RPMI8226 (cell line): Measurements from ENCODE around the gene NPW.

Experiments
- DNase-seq: peaks from one replicate; pipeline ENCODE4 v3.0.0-alpha.2; 2015

NPW gene

GRCh38 chr16:2037115-2037514, 17.5 kb downstream of the NPW start:
- no peak for DNase-seq

GRCh38 chr16:2037647-2038381, 18.2 kb downstream of the NPW start:
- no peak for DNase-seq

DNA sequence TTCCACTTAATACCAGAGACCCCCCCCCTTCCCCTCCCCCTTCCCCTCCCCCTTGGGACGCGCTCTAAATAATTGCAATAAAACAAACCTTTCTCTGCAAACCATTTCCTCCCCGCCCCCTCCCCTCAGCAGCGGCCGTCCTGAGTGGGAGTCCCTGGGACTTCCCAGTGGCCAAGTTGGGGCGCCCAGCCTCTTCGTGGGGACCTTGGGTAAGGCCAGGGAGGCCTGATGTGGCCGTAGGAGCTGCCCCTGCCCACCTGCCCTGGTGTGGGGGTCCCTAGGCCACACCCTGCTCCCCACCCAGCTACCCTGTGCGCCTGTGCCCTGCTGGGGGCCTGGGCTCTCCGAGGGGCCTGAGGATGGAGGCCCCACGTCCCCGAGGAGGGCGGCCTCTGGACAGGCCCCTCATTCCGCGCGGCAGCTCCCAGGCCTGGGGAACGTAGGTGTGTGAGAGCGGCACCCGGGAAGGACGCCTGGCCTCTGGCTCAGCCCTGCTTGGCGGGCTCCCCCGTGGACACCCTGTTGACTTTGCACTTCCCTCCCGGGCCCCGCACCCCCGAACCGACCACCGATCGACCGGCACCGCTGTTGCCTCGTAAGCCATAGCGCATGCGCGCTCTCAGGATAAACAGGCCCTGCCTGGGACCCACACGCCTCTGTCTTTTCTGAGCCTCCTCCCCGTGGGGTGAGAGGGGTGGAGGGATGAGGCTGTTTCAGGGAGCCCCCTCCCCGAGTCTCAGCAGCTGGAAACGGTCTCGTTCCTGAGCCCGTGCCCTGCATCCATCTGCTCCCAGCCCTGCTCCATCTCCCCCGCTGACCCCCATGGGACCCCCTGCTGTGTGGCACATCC, 19.0 kb downstream of the NPW start:
- DNase-seq: no peak

DNA sequence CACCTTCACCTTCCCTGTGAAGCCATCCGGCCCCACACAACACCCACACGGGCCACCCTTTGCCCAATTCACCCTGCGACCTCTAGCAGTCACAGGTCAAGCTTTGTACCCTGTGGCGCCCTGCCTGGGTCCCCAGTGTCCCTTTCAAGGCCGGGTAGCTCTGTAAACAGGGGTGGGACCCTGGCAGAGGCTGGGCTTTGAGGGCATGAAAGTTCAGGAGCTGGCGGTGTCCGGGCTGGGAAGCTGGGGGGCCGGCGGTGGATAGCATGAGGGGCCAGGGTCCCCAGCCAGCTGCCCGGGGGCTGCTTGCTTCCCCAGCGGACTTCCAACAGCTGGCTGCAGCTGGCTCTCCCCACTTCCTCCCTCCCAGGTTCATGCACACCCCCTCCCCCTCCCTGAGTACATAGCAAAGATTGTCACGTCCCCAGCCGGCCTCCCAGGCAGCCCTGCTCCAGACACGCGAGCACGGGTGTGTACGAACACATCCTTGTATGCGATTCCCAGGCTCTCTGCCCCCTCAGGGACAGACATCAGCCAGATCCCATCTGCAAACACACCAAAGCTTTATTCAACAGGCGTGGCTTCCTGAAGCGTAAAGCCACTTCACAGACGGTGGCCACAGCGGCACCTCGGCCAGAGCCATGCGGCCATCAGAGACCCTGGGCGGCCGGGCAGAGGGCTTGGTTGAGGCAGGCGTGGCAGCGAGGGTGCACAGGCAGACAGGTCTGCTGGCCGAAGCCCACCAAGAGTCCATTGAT, 19.9 kb downstream of the NPW start:
- no peak for DNase-seq

- no peak for DNase-seq
These were observed 20.6 kb downstream of the NPW start for GRCh38 chr16:2040041-2040786.

DNA sequence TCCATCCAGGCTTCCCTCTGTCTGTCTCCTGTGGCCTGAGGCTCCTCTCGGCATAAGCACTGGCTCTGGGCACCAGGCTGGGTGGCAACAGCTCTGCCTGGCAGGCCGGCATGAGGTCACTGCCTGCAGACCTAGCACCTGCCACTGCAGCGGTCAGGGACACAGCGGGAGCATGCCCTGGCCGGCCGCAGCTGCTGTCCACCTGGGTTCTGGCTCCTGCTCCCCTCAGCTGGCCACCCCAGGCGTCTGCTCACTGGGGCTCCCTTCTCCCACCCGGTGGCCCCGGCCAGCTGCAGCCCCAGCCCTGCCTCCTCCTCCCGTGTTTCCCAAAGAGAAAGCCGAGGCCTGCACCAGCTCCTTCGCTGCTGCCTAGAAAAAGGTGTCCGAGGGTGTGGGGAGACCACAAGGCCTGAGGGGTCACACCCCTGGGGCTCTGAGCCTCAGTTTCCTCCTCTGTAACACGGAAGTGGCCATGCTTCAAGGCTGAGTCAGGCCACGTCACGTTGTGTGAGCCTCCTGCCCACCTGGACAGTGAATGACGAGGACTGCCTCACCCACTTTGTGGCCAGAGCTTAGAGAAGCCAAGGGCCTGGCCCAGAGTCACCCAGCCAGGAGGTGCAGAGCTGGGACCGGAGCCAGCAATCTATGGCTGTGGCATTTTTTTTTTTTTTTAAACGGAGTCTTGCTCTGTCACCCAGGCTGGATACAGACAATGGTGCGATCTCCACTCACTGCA, 21.4 kb downstream of the NPW start:
- no peak for DNase-seq

- DNase-seq: no peak
These were observed 22.8 kb downstream of the NPW start for GRCh38 chr16:2042171-2042985.

- DNase-seq: no peak
These were observed 23.5 kb downstream of the NPW start for GRCh38 chr16:2042986-2043666.

DNA sequence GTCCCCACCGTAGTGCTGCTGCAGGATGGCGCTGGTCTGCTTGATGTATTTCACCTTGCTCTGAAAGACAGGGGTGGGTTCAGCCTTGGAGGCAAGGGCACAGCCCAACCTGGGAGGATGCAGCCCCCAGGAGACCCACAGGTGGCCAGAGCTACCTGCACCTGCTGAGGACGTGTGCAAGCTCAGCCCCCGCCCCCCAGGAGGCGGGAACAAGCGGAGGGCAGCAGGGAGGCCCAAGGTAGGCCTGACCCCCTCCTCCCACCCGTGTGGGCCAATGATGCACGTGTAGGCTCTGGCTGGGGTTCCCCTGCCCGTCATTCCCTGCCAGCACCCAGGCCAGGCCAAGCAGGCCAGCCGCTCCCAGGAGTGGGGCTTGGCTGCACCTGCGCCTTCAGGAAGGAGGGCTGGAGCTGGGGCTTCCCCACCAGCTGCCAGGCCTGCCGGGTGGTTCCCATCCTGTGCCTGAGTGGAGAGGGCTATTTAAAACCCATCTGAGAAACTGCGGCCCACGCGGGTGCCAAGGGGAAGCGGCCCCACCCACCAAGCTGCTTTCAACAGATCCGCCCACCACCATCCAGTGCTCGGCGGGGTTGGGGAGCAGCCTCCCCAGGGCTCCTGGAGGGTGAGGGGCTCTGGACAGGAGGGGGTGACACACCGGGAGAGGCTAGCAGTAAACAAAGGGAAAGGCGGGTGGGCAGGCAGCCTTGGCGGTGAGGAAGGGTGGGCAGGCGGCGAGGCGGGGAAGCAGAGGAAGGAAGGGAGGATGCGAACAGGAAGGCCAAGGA, 24.3 kb downstream of the NPW start:
- no peak for DNase-seq

- no peak for DNase-seq
These were observed 25.0 kb downstream of the NPW start for GRCh38 chr16:2044541-2044940.

DNA sequence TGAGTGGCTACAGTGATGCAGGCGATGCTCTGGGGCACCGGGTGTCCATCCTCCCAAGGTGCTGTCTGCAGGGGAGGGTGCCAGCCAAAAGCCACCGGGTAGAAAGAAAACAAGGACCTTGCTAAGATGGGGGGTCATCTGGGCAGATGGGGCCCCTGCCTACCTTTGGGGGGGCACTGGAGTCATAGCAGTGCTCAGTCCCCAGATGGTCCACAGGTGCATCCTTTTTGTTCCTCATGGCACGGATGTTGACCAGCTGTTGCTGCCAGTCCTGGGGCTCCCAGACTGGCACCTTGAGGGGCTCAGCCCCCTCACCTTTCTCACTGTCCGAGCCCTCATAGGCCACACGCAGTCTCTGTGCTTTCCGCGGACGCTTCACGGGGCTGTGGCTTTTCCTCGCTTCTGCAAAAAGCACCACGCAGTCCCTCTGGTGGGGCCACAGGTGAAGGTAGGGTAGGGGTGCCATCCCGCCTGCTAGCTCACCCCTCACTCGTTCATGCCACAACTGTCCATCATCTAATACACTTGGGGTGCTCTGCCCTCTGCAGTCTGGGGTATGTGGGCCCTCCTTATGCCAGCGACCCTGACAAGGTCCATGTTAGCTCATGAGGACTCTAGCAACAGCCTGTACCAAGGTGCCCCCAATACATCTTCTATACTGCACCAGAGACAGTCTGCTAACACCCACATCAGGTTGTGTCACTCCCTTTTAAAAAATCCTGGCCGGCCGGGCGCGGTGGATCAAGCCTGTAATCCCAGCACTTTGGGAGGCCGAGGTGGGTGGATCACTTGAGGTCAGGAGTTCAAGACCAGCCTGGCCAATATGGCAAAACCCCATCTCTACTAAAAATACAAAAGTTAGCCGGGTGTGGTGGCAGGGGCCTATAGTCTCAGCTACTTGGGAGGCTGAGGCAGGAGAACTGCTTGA, 26.6 kb downstream of the NPW start:
- no peak for DNase-seq

GRCh38 chr16:2046893-2047329, 27.3 kb downstream of the NPW start:
- DNase-seq: no peak

DNA sequence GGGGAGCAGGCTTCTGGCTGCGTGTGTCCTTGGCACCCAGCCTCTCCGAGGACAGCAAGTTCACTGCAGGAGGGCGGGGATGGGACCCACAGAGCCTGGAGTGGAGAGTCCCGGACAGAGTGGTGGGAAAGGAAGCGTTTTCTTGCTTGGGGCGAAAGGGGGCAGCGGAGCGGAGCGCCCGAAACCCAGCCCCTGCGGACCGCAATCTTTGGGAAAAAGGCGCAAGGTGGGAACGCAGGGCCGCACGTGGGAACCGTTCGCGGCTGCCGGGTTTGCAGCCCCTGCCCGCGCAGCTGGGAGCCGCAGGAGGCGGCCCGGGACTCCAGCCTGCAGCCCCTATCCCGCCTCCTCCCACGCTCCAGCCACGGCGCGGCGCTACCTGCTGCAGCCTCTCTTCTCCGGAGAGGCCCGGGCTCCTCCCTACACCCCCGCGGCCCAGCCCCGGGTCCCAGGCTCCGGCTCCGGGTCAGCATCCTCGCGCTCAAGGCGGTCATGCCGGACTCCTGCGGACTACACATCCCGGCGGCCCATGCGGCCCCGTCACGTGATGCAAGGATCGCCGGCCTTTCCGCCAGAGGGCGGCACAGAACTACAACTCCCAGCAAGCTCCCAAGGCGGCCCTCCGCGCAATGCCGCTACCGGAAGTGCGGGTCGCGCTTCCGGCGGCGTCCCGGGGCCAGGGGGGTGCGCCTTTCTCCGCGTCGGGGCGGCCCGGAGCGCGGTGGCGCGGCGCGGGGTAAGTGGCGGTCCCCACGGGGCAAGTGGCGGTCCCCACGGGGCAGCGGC, 27.9 kb downstream of the NPW start, which contains the start of the genes NTHL1 and TSC2:
Gene NTHL1 (minus strand): TSS at position 505 of the 786 bp plus-strand sequence. CDS start 11 bp downstream, at position 494.
Gene TSC2 (plus strand): TSS at position 656 of the 786 bp plus-strand sequence. CDS start 631 bp downstream, outside the sequence.
- peak; percentile 99 for DNase-seq

DNA sequence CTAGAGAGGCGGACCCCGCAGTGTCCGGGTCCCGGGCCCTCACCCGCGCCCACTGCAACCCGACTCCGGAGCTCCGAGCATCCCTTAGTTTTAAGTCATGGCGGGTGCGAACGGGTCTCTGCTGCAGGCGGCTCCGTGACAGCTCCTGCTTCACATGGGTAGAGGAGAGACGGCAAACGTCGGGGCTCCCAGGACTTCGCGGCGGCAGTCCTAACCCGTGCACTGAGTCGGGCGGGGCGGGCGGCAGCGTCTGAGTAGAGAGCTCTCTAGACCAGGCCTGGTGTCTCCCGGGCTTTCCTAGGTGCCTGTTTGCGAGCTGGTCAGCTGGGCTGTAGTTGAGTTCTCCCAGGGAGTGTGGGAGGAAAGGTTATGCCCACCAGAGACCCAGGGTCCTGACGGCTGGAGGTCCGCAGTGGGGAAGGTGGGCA, 28.5 kb downstream of the NPW start:
- peak; percentile 39 for DNase-seq

GRCh38 chr16:2053211-2053610, 33.6 kb downstream of the NPW start:
- no peak for DNase-seq

GRCh38 chr16:2053897-2054296, 34.3 kb downstream of the NPW start:
- DNase-seq: no peak

DNA sequence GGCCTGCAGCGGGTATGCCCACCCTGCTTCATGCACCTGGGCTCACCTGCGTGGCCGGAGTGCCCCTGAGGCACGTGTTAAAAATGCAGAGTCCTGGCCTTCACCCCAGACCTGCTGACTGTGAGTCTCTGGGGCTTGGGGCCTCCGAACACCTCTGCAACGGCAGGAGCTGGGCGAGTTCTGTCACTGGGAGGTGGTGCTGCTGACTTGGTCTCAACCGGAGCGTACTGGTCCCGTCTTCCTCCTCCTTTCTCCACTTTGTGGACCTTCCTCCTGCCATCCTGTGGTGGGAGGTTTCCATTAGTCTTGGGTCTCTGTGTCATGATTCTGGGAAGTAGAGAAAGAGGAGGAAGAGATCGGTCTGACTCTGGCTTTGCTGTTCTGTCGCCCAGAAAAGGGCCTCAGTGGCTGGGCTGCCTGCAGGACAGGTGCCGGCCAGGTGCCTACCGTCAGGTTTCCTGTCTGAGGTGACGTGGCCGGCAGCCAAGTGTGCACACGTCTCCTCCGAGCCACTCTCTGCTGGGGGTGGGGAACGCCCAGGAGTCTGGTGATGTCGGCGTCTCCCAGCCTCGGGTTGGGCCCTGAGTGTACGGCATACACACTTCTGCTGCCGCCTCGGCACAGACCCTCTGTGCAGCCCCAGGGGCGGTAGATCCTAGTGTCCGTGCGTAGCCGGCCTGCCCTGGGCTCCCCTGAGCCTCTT, 35.1 kb downstream of the NPW start:
- DNase-seq: no peak
